HFFc6 (cell line): ENCODE data around the gene PHACTR3. TPM values are rescaled to one million over a fixed set of nuclear protein-coding genes. Genes with fewer than 3 reads are reported as not detected.

Source experiments
- DNase-seq: peaks from one replicate; pipeline ENCODE4 v3.0.0-alpha.2; 2018
- H3K27ac Mint-ChIP-seq: 2 replicates; pipeline ENCODE4 v1.8.0; 2020; ENCODE audit warnings: mild to moderate bottlenecking, mixed read lengths
- H3K27me3 Mint-ChIP-seq: 2 replicates; pipeline ENCODE4 v1.8.0; 2021; ENCODE audit warnings: mild to moderate bottlenecking, moderate library complexity, mixed read lengths; ENCODE audit not compliant: insufficient read depth
- H3K36me3 Mint-ChIP-seq: 2 replicates; pipeline ENCODE4 v1.8.0; 2021; ENCODE audit warnings: low read depth, mixed read lengths
- H3K4me1 Mint-ChIP-seq: 2 replicates; pipeline ENCODE4 v1.8.0; 2020; ENCODE audit warnings: low read depth, mixed read lengths
- H3K4me3 Mint-ChIP-seq: 2 replicates; pipeline ENCODE4 v1.8.0; 2020; ENCODE audit warnings: mild to moderate bottlenecking, moderate library complexity, mixed read lengths
- H3K9me3 Mint-ChIP-seq: 2 replicates; pipeline ENCODE4 v1.8.0; 2020; ENCODE audit warnings: mild to moderate bottlenecking, mixed read lengths
- total RNA-seq, 6 experiments: library from RNA; stranded (reverse); fragmentation: NEBNext Ultra II Directional; extraction: Animal tissue kit (Norgen Biotek cat#: 25700); gene quantifications; 2 replicates in 1 of 6; 3 replicates in 5 of 6; pipeline ENCODE4 v1.2.3, GENCODE V29; 2021
- TF ChIP-seq, protein P1 (sequence below): fragments of 200-600 bp; sonication (generic); IDR thresholded peaks from 2 replicates; pipeline ENCODE4 v1.5.0; 2021; ENCODE audit warnings: antibody characterized with exemption, mild to moderate bottlenecking

Gene PHACTR3
- total RNA-seq, 6 experiments from 2014 or later: not detected

DNA sequence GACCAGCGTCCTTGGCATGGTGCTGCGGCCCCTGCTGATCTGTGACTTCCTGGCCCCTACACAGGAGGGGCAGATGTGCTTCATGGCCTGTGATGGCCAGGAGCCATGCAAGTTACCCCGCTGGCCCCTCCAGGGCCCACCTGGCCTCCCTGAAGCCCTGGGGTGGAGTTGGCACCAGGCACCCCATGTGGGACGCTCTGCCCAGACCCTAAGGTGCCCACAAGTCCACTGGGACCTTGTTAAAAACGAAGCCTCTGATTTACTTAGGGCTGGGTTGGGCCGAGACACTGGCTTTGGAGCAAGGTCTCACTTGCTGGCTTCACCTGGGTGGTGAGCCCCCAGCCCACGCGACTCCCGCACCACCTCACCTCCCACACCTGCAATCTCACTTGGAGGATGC is 139.0 kb downstream of the PHACTR3 start:
- DNase-seq: no peak
- Mint-ChIP-seq H3K4me3 (no peak overlapping the region), H3K4me1 (peaks cover 2% of the 10 kb centered on the region; the same call in 1 of the 2 replicates), H3K9me3 (peaks cover 45% of the 10 kb centered on the region), H3K27ac (no peak overlapping the region), H3K36me3 (peaks cover 8% of the 10 kb centered on the region), H3K27me3 (peaks cover 2% of the 10 kb centered on the region; the same call in 1 of the 2 replicates)
- TF ChIP-seq, protein P1, sequence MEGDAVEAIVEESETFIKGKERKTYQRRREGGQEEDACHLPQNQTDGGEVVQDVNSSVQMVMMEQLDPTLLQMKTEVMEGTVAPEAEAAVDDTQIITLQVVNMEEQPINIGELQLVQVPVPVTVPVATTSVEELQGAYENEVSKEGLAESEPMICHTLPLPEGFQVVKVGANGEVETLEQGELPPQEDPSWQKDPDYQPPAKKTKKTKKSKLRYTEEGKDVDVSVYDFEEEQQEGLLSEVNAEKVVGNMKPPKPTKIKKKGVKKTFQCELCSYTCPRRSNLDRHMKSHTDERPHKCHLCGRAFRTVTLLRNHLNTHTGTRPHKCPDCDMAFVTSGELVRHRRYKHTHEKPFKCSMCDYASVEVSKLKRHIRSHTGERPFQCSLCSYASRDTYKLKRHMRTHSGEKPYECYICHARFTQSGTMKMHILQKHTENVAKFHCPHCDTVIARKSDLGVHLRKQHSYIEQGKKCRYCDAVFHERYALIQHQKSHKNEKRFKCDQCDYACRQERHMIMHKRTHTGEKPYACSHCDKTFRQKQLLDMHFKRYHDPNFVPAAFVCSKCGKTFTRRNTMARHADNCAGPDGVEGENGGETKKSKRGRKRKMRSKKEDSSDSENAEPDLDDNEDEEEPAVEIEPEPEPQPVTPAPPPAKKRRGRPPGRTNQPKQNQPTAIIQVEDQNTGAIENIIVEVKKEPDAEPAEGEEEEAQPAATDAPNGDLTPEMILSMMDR: no peak

DNA sequence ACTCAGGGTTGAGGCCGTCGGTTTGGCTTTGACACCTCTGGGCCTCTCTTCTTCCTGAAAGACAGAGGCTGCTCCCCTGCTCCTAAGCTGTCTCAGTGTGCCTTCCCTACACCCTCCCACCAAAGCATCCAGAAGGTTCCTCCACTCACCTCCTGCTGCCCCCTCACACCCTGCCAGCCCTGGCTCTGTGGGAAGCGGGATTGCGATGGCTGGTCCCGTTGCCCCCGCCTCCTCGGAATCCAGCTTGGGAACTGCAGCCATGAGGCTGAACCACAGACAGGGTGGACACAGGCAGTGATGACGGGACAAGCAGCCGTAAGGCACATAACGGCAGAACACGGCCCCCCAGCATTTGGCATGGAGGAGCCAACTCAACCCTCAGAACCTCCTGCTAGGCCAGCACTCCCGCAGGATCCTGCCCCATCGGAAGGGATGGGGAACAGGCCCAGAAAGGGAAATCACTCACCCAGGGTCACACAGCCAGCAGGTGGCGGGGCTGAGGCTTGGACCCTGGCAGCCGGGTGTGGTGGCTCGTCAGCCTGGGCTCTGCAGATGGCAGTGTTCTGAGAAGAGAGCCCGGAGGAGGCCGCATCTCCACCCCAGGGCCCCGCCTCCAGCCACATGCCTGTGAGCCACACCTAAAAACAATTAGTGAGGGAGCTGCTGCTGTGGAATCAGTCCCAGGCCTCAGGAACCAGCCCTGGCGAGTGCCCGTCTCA is 139.6 kb downstream of the PHACTR3 start:
- DNase-seq: no peak
- Mint-ChIP-seq H3K4me3 (no peak overlapping the region), H3K27me3 (peaks cover 2% of the 10 kb centered on the region; the same call in 1 of the 2 replicates)

DNA sequence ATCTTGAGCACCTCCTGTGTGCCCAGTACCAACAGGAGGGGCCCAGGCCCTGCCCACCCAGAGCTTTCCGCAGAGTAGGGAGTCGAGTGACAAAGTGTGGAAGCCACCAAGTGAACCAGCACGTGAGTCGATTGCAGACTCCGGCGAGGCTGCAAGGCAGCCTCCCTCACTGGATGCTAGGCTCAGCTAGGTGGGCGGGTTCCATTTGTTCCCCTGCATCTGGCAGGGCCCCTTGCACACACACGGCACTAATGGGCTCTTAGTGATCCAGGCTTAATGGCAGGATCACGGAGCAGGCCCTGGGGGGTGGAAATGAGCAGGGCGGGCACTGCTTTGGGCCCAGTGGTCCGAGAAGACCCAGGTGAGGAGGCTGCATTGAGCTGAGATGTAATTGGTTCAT is 140.4 kb downstream of the PHACTR3 start:
- H3K27ac Mint-ChIP-seq: no peak overlapping the region
- H3K36me3 Mint-ChIP-seq: peaks cover 8% of the 10 kb centered on the region
- no peak overlapping the region for H3K4me3 Mint-ChIP-seq
- DNase-seq: no peak
- peaks cover 17% of the 10 kb centered on the region for H3K4me1 Mint-ChIP-seq
- TF ChIP-seq, protein P1: no peak
- H3K27me3 Mint-ChIP-seq: peaks cover 2% of the 10 kb centered on the region; the same call in 1 of the 2 replicates
- peaks cover 44% of the 10 kb centered on the region for H3K9me3 Mint-ChIP-seq

More for the DNA sequence above, 139.6 kb downstream of the PHACTR3 start:
- Mint-ChIP-seq H3K36me3 (peaks cover 8% of the 10 kb centered on the region), H3K9me3 (peaks cover 40% of the 10 kb centered on the region), H3K4me1 (peaks cover 8% of the 10 kb centered on the region), H3K27ac (no peak overlapping the region)
- TF ChIP-seq, protein P1: no peak

DNA sequence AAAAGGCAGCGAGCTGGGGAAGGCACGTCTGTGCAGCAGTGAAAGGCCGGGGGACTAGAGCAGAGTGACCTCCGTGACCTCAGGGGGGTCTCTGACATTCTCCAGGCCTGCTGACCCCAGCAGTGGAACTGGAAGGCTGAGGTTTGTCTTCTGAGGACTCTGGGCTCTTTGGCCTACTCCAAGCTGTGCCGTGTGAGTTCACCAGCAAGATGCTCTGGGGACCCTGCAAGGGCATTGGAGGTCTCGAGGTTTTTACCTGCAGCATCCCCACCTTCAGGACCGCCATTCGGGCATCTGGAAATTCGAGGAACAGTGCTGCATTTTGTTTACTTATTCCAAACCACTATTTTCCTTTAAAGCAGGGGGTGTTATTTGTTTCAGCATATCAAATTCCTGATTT is 140.9 kb downstream of the PHACTR3 start:
- H3K36me3 Mint-ChIP-seq: peaks cover 8% of the 10 kb centered on the region
- peaks cover 20% of the 10 kb centered on the region for H3K4me1 Mint-ChIP-seq
- TF ChIP-seq, protein P1: no peak
- peaks cover 48% of the 10 kb centered on the region for H3K9me3 Mint-ChIP-seq
- H3K27me3 Mint-ChIP-seq: peaks cover 2% of the 10 kb centered on the region; the same call in 1 of the 2 replicates
- no peak for DNase-seq
- no peak overlapping the region for H3K27ac Mint-ChIP-seq
- H3K4me3 Mint-ChIP-seq: no peak overlapping the region

DNA sequence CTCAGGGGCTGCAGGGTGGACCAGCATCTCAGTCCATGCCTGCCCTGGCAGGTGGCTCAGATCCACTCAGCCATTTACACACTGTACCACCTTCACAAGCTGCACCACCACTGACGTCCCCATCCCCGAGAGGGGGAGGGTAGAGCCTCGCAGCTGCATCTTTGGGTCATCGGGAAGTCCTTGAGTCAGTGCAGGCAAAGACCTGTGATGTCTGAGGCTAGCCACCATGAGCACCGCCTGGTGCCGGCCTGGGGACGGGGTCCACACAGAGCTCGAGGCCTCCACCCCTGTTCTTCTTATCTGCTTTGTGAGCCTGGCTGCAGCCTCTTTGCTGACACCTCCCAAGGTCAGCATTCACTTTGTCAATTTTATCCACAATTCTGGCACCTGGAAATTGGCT is 141.4 kb downstream of the PHACTR3 start:
- no peak overlapping the region for H3K27ac Mint-ChIP-seq
- peaks cover 49% of the 10 kb centered on the region for H3K9me3 Mint-ChIP-seq
- peaks cover 2% of the 10 kb centered on the region for H3K27me3 Mint-ChIP-seq
- DNase-seq: no peak
- peaks cover 20% of the 10 kb centered on the region for H3K4me1 Mint-ChIP-seq
- H3K4me3 Mint-ChIP-seq: no peak overlapping the region
- H3K36me3 Mint-ChIP-seq: peaks cover 8% of the 10 kb centered on the region
- TF ChIP-seq, protein P1: no peak
